HG03432 (cell line): ENCODE data around the gene MS4A8.
"Not testable (repeated sequence)": the region's sequence is repeated elsewhere in the genome, so short reads cannot be mapped to it uniquely, and the experiment has no call there.

Experiments
- ATAC-seq: cut with Tn5 transposase; IDR thresholded peaks from one replicate; pipeline ENCODE4 v1.9.1; 2021; ENCODE audit warnings: mild to moderate bottlenecking, moderate library complexity; ENCODE audit not compliant: unreplicated experiment

The MS4A8 gene

GRCh38 chr11:60699284-60699691 is at the start of gene MS4A8:
Gene MS4A8, plus strand, starts transcription at chr11:60699612. Its CDS starts 1,249 bp downstream, at chr11:60700861.
- ATAC-seq, result no peak

- no peak for ATAC-seq
These were observed 41.5 kb upstream of the MS4A8 start for GRCh38 chr11:60657888-60658287.

- ATAC-seq, result no peak
These were observed 41.0 kb upstream of the MS4A8 start for GRCh38 chr11:60658409-60658808.

- ATAC-seq, result no peak
These were observed 27.2 kb upstream of the MS4A8 start for GRCh38 chr11:60672255-60672654.

- ATAC-seq, result not testable (repeated sequence)
These were observed 21.2 kb upstream of the MS4A8 start for GRCh38 chr11:60678231-60678630.

- no peak for ATAC-seq
These were observed 19.5 kb upstream of the MS4A8 start for GRCh38 chr11:60679879-60680278.

- no peak for ATAC-seq
These were observed 18.8 kb upstream of the MS4A8 start for GRCh38 chr11:60680455-60681119.

- not testable (repeated sequence) for ATAC-seq
These were observed 14.9 kb upstream of the MS4A8 start for GRCh38 chr11:60684541-60684848.

GRCh38 chr11:60691661-60692060 is 7.8 kb upstream of the MS4A8 start:
- ATAC-seq, result no peak

- no peak for ATAC-seq
These were observed 524 bp downstream of the MS4A8 start for GRCh38 chr11:60699936-60700335.

GRCh38 chr11:60700689-60701468 is 1.5 kb downstream of the MS4A8 start:
- ATAC-seq, result no peak

- no peak for ATAC-seq
These were observed 2.0 kb downstream of the MS4A8 start for GRCh38 chr11:60701469-60701818.

- ATAC-seq, result no peak
These were observed 4.0 kb downstream of the MS4A8 start for GRCh38 chr11:60703374-60703773.

GRCh38 chr11:60705895-60706294 is 6.5 kb downstream of the MS4A8 start:
- no peak for ATAC-seq

- no peak for ATAC-seq
These were observed 7.5 kb downstream of the MS4A8 start for GRCh38 chr11:60706931-60707330.

- ATAC-seq, result no peak
These were observed 11.1 kb downstream of the MS4A8 start for GRCh38 chr11:60710482-60710881.

GRCh38 chr11:60711276-60711675 is 11.9 kb downstream of the MS4A8 start:
- no peak for ATAC-seq

- not testable (repeated sequence) for ATAC-seq
These were observed 14.0 kb downstream of the MS4A8 start for GRCh38 chr11:60713423-60713822.

- no peak for ATAC-seq
These were observed 18.5 kb downstream of the MS4A8 start for GRCh38 chr11:60717956-60718355.

GRCh38 chr11:60718524-60719316 is 19.3 kb downstream of the MS4A8 start:
- no peak for ATAC-seq

- no peak for ATAC-seq
These were observed 20.0 kb downstream of the MS4A8 start for GRCh38 chr11:60719391-60719790.

- no peak for ATAC-seq
These were observed 21.0 kb downstream of the MS4A8 start for GRCh38 chr11:60720460-60720859.
